GM23338 (cell line): ENCODE measurements around the gene RAPGEF5. TPM values are rescaled to one million over a fixed set of nuclear protein-coding genes. Genes with fewer than 3 reads are reported as not detected.

Source experiments
- ATAC-seq: fragments of 200-7000 bp; cut with Tn5 transposase; 3 replicates; pipeline ENCODE4 v1.9.1; 2020
- DNase-seq: peaks from one replicate; pipeline ENCODE4 v3.0.0-alpha.2; 2015; ENCODE audit warnings: low spot score
- H2AFZ ChIP-seq: fragments of 200-600 bp; sonication (generic); 2 replicates; pipeline ENCODE4 v1.8.0; 2016; ENCODE audit warnings: antibody characterized with exemption, mild to moderate bottlenecking, moderate library complexity
- H3F3A ChIP-seq: fragments of 200-600 bp; sonication (generic); replicated peaks from 2 replicates; pipeline ENCODE4 v1.8.0; 2017; ENCODE audit warnings: antibody characterized with exemption, mixed run types, low read depth
- H3K27ac ChIP-seq: fragments of 200-600 bp; sonication (generic); 2 replicates; pipeline ENCODE4 v1.6.1; 2016; ENCODE audit warnings: low read depth
- H3K27me3 ChIP-seq: fragments of 200-600 bp; sonication (generic); 2 replicates; pipeline ENCODE4 v1.8.0; 2016; ENCODE audit warnings: mild to moderate bottlenecking, mixed run types, moderate library complexity; ENCODE audit not compliant: insufficient read depth
- H3K36me3 ChIP-seq: fragments of 200-600 bp; sonication (generic); 2 replicates; pipeline ENCODE4 v1.8.0; 2016; ENCODE audit warnings: mild to moderate bottlenecking; ENCODE audit not compliant: insufficient read depth
- H3K4me1 ChIP-seq: fragments of 200-600 bp; sonication (generic); 2 replicates; pipeline ENCODE4 v1.8.0; 2016; ENCODE audit warnings: mild to moderate bottlenecking, moderate library complexity; ENCODE audit not compliant: insufficient read depth
- H3K4me2 ChIP-seq: fragments of 200-600 bp; sonication (generic); 2 replicates; pipeline ENCODE4 v1.7.1; 2017; ENCODE audit warnings: mixed run types
- H3K4me3 ChIP-seq: fragments of 200-600 bp; sonication (generic); 2 replicates; pipeline ENCODE4 v1.6.1; 2016; ENCODE audit warnings: mixed run types
- H3K79me2 ChIP-seq: fragments of 200-600 bp; sonication (generic); replicated peaks from 2 replicates; pipeline ENCODE4 v1.8.0; 2017; ENCODE audit warnings: mild to moderate bottlenecking; ENCODE audit not compliant: insufficient read depth
- H3K9me2 ChIP-seq: fragments of 200-600 bp; sonication (generic); 2 replicates; pipeline ENCODE4 v1.8.0; 2017; ENCODE audit not compliant: insufficient read depth
- H4K20me1 ChIP-seq: fragments of 200-600 bp; sonication (generic); replicated peaks from 2 replicates; pipeline ENCODE4 v1.8.0; 2017; ENCODE audit warnings: mild to moderate bottlenecking; ENCODE audit not compliant: insufficient read depth
- H3K27ac Mint-ChIP-seq: 2 replicates; pipeline ENCODE4 v1.8.0; 2020; ENCODE audit warnings: inconsistent platforms, mild to moderate bottlenecking, moderate library complexity, mixed read lengths
- H3K27me3 Mint-ChIP-seq: 3 replicates; pipeline ENCODE4 v1.8.0; 2022; ENCODE audit warnings: low read depth, mild to moderate bottlenecking, moderate library complexity, mixed read lengths, inconsistent platforms; ENCODE audit not compliant: insufficient read depth, poor library complexity
- H3K36me3 Mint-ChIP-seq: 3 replicates; pipeline ENCODE4 v1.8.0; 2021; ENCODE audit warnings: low read depth, mild to moderate bottlenecking, inconsistent platforms, moderate library complexity, mixed read lengths
- H3K4me1 Mint-ChIP-seq: 3 replicates; pipeline ENCODE4 v1.8.0; 2020; ENCODE audit warnings: mild to moderate bottlenecking, inconsistent platforms, mixed read lengths
- H3K4me3 Mint-ChIP-seq: 3 replicates; pipeline ENCODE4 v1.8.0; 2021; ENCODE audit warnings: moderate library complexity, mild to moderate bottlenecking, inconsistent platforms, mixed read lengths
- H3K9me3 Mint-ChIP-seq: 3 replicates; pipeline ENCODE4 v1.8.0; 2020; ENCODE audit warnings: moderate library complexity, mild to moderate bottlenecking, inconsistent platforms, mixed read lengths
- CREB1 ChIP-seq: fragments of 250-450 bp; sonication (Bioruptor Pico); IDR thresholded peaks from 2 replicates; pipeline ENCODE4 v1.5.0; 2020; ENCODE audit warnings: low read depth, mild to moderate bottlenecking, moderate library complexity
- ETS1 ChIP-seq: IDR thresholded peaks from 2 replicates; pipeline ENCODE4 v1.6.1; 2016; ENCODE audit warnings: antibody characterized with exemption
- EZH2 ChIP-seq: fragments of 200-600 bp; sonication (generic); IDR thresholded peaks from one replicate; pipeline ENCODE4 v1.8.0; 2017; ENCODE audit warnings: antibody characterized with exemption, mild to moderate bottlenecking, low read depth; ENCODE audit not compliant: unreplicated experiment
- EZH2phosphoT487 ChIP-seq: fragments of 200-600 bp; sonication (generic); IDR thresholded peaks from one replicate; pipeline ENCODE4 v1.8.1; 2018; ENCODE audit warnings: antibody characterized with exemption; ENCODE audit not compliant: unreplicated experiment
- JUNB ChIP-seq: IDR thresholded peaks from one replicate; pipeline ENCODE4 v1.6.1; 2016; ENCODE audit warnings: antibody characterized with exemption; ENCODE audit not compliant: unreplicated experiment
- NANOG ChIP-seq: IDR thresholded peaks from 2 replicates; pipeline ENCODE4 v1.6.1; 2016; ENCODE audit warnings: antibody characterized with exemption, borderline replicate concordance
- POLR2AphosphoS5 ChIP-seq: IDR thresholded peaks from 2 replicates; pipeline ENCODE4 v1.6.1; 2016; ENCODE audit warnings: antibody characterized with exemption, low read depth
- REST ChIP-seq: IDR thresholded peaks from one replicate; pipeline ENCODE4 v1.6.1; 2018; ENCODE audit warnings: antibody characterized with exemption; ENCODE audit not compliant: unreplicated experiment
- STAT1 ChIP-seq: IDR thresholded peaks from one replicate; pipeline ENCODE4 v1.6.1; 2016; ENCODE audit warnings: antibody characterized with exemption; ENCODE audit not compliant: unreplicated experiment
- ZNF114 ChIP-seq: fragments of 250-450 bp; sonication (Bioruptor Pico); IDR thresholded peaks from 2 replicates; pipeline ENCODE4 v1.5.0; 2020; ENCODE audit warnings: mild to moderate bottlenecking, moderate library complexity
- ZNF331 ChIP-seq: fragments of 250-450 bp; sonication (Bioruptor Pico); IDR thresholded peaks from 2 replicates; pipeline ENCODE4 v1.5.0; 2020; ENCODE audit warnings: low read depth, mild to moderate bottlenecking, moderate library complexity
- polyA plus RNA-seq: library from polyadenylated mRNA; unstranded; fragments of >200 nt; fragmentation: Nextera tagmentation; extraction: Ambion mirVana; gene quantifications from 2 replicates; pipeline ENCODE4 v1.2.1, GENCODE V29; 2016
- total RNA-seq: library from RNA; depleted of rRNA; stranded (reverse); fragments of >200 nt; shearing (Covaris generic); gene quantifications from 2 replicates; pipeline ENCODE4 v1.2.3, GENCODE V29; 2014
- TF ChIP-seq, protein P1 (sequence below): fragments of 250-450 bp; sonication (Bioruptor Pico); IDR thresholded peaks from 2 replicates; pipeline ENCODE4 v1.5.0; 2020; ENCODE audit warnings: mild to moderate bottlenecking, moderate library complexity
- TF ChIP-seq, protein P2 (sequence below), 2 experiments: fragments of 200-600 bp in 1 of 2; sonication (generic) in 1 of 2; conservative IDR thresholded peaks; 2 replicates each; pipeline versions ENCODE4 v1.5.1 to v1.6.1; 2016 to 2017; ENCODE audit warnings: antibody characterized with exemption in 2 of 2, low read depth in 2 of 2, mild to moderate bottlenecking in 2 of 2, moderate library complexity in 1 of 2

Gene RAPGEF5
- total and polyA plus RNA-seq, 2 experiments from 2014 or later = 6.3 to 13.1 TPM

- no peaks in the 10 kb centered on the region for H3K79me2 ChIP-seq
- no peak for ATAC-seq
- no peaks in the 10 kb centered on the region for H3F3A ChIP-seq
Observed at GRCh38 chr7:22200238-22200637, 156.7 kb downstream of the RAPGEF5 start.

More at GRCh38 chr7:22200238-22200637, 156.7 kb downstream of the RAPGEF5 start:
- no peak overlapping the region for H3K27ac Mint-ChIP-seq
- no peak overlapping the region for H3K4me3 Mint-ChIP-seq
- TF ChIP-seq, protein P1, sequence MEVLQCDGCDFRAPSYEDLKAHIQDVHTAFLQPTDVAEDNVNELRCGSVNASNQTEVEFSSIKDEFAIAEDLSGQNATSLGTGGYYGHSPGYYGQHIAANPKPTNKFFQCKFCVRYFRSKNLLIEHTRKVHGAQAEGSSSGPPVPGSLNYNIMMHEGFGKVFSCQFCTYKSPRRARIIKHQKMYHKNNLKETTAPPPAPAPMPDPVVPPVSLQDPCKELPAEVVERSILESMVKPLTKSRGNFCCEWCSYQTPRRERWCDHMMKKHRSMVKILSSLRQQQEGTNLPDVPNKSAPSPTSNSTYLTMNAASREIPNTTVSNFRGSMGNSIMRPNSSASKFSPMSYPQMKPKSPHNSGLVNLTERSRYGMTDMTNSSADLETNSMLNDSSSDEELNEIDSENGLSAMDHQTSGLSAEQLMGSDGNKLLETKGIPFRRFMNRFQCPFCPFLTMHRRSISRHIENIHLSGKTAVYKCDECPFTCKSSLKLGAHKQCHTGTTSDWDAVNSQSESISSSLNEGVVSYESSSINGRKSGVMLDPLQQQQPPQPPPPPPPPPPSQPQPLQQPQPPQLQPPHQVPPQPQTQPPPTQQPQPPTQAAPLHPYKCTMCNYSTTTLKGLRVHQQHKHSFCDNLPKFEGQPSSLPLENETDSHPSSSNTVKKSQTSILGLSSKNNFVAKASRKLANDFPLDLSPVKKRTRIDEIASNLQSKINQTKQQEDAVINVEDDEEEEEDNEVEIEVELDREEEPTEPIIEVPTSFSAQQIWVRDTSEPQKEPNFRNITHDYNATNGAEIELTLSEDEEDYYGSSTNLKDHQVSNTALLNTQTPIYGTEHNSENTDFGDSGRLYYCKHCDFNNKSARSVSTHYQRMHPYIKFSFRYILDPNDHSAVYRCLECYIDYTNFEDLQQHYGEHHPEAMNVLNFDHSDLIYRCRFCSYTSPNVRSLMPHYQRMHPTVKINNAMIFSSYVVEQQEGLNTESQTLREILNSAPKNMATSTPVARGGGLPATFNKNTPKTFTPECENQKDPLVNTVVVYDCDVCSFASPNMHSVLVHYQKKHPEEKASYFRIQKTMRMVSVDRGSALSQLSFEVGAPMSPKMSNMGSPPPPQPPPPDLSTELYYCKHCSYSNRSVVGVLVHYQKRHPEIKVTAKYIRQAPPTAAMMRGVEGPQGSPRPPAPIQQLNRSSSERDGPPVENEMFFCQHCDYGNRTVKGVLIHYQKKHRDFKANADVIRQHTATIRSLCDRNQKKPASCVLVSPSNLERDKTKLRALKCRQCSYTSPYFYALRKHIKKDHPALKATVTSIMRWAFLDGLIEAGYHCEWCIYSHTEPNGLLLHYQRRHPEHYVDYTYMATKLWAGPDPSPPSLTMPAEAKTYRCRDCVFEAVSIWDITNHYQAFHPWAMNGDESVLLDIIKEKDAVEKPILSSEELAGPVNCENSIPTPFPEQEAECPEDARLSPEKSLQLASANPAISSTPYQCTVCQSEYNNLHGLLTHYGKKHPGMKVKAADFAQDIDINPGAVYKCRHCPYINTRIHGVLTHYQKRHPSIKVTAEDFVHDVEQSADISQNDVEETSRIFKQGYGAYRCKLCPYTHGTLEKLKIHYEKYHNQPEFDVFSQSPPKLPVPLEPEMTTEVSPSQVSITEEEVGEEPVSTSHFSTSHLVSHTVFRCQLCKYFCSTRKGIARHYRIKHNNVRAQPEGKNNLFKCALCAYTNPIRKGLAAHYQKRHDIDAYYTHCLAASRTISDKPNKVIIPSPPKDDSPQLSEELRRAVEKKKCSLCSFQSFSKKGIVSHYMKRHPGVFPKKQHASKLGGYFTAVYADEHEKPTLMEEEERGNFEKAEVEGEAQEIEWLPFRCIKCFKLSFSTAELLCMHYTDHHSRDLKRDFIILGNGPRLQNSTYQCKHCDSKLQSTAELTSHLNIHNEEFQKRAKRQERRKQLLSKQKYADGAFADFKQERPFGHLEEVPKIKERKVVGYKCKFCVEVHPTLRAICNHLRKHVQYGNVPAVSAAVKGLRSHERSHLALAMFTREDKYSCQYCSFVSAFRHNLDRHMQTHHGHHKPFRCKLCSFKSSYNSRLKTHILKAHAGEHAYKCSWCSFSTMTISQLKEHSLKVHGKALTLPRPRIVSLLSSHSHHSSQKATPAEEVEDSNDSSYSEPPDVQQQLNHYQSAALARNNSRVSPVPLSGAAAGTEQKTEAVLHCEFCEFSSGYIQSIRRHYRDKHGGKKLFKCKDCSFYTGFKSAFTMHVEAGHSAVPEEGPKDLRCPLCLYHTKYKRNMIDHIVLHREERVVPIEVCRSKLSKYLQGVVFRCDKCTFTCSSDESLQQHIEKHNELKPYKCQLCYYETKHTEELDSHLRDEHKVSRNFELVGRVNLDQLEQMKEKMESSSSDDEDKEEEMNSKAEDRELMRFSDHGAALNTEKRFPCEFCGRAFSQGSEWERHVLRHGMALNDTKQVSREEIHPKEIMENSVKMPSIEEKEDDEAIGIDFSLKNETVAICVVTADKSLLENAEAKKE (CRISPR knock-in tag) = no peak
- no peak for TF ChIP-seq NANOG
- TF ChIP-seq REST = no peak
- no peak for TF ChIP-seq JUNB
- TF ChIP-seq ZNF114 (CRISPR knock-in tag) = no peak
- no peak for TF ChIP-seq EZH2
- TF ChIP-seq POLR2AphosphoS5 = no peak
- TF ChIP-seq, protein P2, sequence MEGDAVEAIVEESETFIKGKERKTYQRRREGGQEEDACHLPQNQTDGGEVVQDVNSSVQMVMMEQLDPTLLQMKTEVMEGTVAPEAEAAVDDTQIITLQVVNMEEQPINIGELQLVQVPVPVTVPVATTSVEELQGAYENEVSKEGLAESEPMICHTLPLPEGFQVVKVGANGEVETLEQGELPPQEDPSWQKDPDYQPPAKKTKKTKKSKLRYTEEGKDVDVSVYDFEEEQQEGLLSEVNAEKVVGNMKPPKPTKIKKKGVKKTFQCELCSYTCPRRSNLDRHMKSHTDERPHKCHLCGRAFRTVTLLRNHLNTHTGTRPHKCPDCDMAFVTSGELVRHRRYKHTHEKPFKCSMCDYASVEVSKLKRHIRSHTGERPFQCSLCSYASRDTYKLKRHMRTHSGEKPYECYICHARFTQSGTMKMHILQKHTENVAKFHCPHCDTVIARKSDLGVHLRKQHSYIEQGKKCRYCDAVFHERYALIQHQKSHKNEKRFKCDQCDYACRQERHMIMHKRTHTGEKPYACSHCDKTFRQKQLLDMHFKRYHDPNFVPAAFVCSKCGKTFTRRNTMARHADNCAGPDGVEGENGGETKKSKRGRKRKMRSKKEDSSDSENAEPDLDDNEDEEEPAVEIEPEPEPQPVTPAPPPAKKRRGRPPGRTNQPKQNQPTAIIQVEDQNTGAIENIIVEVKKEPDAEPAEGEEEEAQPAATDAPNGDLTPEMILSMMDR (conservative IDR thresholded peaks at IDR 0.05; ENCODE audit: low read depth in 2 of 2) = no peak
- TF ChIP-seq EZH2phosphoT487 = no peak
- TF ChIP-seq ETS1 = no peak
- no peak for TF ChIP-seq CREB1 (CRISPR knock-in tag)
- no peak for TF ChIP-seq ZNF331
- TF ChIP-seq STAT1 = no peak
- Histone ChIP-seq H3K4me1 (0 out of 2 replicates have a peak, but pooled peaks cover 5% of the 10 kb centered on the region), H3K9me2 (no peaks in the 10 kb centered on the region), H2AFZ (no peak overlapping the region), H3K36me3 (no peaks in the 10 kb centered on the region), H3K4me2 (no peak overlapping the region), H3K27me3 (peaks cover 39% of the 10 kb centered on the region), H3K27ac (no peak overlapping the region), H4K20me1 (no peaks in the 10 kb centered on the region; the same call in 1 of the 2 replicates), H3K4me3 (no peak overlapping the region)
- peaks cover 4% of the 10 kb centered on the region for H3K27me3 Mint-ChIP-seq
- peaks cover 13% of the 10 kb centered on the region for H3K4me1 Mint-ChIP-seq
- no peaks in the 10 kb centered on the region for H3K9me3 Mint-ChIP-seq
- H3K36me3 Mint-ChIP-seq = no peaks in the 10 kb centered on the region
- no peak for DNase-seq
